ENCODE data around the gene ST7L.
"Not testable (repeated sequence)": the region's sequence is repeated elsewhere in the genome, so short reads cannot be mapped to it uniquely, and the experiment has no call there.

The ST7L gene

DNA sequence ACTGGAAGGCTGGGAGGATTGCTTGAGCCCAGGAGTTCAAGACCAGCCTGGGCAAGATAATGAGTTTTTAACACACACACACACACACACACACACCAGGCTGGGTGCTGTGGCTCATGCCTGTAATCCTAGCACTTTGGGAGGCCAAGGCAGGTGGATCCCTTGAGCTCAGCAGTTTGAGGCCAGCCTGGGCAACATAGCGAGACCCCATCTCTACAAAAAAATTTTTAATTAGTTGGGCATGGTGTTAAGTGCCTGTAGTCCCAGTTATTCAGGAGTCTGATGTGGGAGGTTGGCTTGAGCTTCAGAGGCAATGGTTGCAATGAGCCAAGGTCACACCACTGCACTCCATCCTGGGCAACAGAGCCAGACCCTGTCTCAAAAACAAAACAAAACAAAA is 132.9 kb downstream of the ST7L start:
- not testable (repeated sequence) for DNase-seq

DNA sequence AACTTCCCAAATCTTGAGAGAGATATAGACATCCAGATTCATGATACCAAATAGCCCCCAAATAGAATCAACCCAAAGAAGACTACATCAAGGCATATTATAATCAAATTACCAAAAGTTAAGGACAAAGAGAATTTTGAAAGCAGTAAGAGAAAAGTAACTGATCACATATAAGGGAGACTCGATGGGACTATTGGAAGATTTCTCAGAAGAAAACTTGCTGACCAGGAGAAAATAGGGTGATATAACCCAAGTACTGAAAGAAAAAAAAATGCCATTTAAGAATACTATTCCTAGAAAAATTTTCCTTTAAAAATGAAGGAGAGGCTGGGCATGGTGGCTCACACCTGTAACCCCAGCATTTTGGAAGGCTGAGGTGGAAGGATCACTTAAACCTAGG is 140.6 kb downstream of the ST7L start:
- no peak for DNase-seq

DNA sequence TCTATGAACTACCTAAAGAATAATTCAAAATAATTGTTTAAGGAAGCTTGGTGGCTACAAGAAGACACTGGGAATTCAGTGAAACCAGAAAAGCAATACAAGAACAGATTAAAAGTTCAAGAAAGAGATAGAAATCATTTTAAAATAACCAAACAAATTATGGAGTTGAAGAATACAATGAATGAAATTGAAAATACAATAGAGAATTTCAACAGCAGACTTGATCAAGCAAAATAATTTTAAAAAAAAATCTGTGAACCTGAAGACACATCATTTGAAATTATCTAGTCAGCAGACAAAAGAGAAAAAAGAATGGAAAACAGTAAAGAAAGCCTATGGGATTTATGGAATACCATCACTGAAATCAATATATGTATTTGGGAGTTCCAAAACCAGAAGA is 141.4 kb downstream of the ST7L start:
- no peak for DNase-seq
